ENCODE results near the gene ITGB6. TPM values are rescaled to one million over a fixed set of nuclear protein-coding genes. Genes with fewer than 3 reads are reported as not detected.

The ITGB6 gene
- total RNA-seq, 1 donor from 2014 or later = 48.8 TPM

GRCh38 chr2:160051371-160051800 lies 148.7 kb downstream of the ITGB6 start:
- no peak for DNase-seq (ENCODE audit: low spot score)

DNA sequence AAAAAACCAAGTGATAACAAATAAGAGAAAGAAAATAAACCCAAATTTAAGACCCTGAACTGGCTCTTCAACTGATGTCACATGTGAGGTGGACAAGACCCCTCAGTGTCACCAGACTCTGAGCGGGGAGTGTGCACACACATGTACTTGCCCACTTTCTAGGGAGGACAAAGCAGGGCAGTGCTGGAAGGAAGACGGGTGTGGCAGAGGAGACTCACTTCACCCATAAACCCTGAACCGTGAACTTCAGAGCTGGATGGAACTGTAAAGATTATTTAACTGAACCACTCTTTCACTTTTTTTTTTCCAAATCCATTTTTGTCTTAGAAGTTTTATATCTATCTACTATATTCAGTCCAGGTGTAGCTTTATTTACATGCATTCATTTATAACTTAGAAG lies 149.9 kb downstream of the ITGB6 start:
- no peak for DNase-seq (ENCODE audit: low spot score)

Other genes with a start within 250 kb of the ITGB6 start
- gene PLA2R1, start 137.7 kb downstream of the ITGB6 start, total RNA-seq = 45.0 TPM

All from mucosa of gallbladder (tissue), 1 donor.